ENCODE measurements around the gene PEF1.

DNA sequence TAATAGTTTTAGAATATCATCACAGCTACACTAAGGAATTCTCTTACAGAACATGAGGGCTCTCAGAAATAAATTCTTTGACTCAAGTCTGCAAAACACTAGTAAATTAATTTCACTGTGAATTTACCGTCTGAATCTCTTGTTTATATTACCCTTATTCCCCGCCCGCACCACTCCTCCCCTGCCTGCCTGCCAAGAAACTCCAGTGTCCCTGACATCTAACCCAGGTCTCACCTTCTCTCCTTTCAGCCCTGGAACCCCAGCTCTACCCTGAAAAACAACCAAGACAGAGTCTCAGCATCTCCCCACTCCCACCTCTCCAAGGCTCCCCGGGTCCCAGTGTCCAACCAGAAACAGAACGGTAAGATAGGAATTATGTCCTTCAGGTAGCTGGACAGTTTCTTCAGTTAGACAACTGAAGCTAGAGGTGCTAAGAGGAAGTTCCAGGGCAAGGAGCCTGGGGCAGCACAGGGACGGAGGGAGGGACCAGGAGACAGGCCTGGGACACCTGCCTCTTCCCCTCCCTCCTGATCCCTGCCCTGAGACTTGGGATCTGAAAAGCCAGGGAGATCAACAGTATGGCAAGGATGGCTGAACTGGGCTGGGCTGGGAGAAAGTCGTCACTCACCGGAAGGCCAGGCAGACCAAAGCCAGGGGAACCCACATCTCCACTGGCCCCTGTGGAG lies 43.7 kb upstream of the PEF1 start:
- no peak for TF ChIP-seq BRCA1 (IDR thresholded peaks at IDR 0.05; ENCODE audit: low read depth, low read length)
- TF ChIP-seq, protein P1, sequence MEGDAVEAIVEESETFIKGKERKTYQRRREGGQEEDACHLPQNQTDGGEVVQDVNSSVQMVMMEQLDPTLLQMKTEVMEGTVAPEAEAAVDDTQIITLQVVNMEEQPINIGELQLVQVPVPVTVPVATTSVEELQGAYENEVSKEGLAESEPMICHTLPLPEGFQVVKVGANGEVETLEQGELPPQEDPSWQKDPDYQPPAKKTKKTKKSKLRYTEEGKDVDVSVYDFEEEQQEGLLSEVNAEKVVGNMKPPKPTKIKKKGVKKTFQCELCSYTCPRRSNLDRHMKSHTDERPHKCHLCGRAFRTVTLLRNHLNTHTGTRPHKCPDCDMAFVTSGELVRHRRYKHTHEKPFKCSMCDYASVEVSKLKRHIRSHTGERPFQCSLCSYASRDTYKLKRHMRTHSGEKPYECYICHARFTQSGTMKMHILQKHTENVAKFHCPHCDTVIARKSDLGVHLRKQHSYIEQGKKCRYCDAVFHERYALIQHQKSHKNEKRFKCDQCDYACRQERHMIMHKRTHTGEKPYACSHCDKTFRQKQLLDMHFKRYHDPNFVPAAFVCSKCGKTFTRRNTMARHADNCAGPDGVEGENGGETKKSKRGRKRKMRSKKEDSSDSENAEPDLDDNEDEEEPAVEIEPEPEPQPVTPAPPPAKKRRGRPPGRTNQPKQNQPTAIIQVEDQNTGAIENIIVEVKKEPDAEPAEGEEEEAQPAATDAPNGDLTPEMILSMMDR (IDR thresholded peaks at IDR 0.05; ENCODE audit: control extremely low read depth in 1 of 3, insufficient read depth in 1 of 3, low read depth in 1 of 3, low read length in 3 of 3) = no peak
- no peak for TF ChIP-seq CHD2 (IDR thresholded peaks at IDR 0.05; ENCODE audit: low read length)
- no peak for TF ChIP-seq EZH2 (IDR thresholded peaks at IDR 0.05; ENCODE audit: low read depth, low read length, severe bottlenecking)
- TF ChIP-seq POLR2AphosphoS5 (IDR thresholded peaks at IDR 0.05; ENCODE audit: low read depth, low read length) = no peak
- TF ChIP-seq TAF1 (IDR thresholded peaks at IDR 0.05; ENCODE audit: low read depth, low read length) = no peak
